ENCODE results near the gene CLCN1.

CLCN1 gene

GRCh38 chr7:143369678-143370651 is 54.1 kb downstream of the CLCN1 start:
- no peak for DNase-seq

GRCh38 chr7:143372070-143372469 is 56.2 kb downstream of the CLCN1 start:
- peak; percentile 33 for DNase-seq

- DNase-seq = no peak
Observed at GRCh38 chr7:143373255-143373794, 57.4 kb downstream of the CLCN1 start.

GRCh38 chr7:143374561-143374960 is 58.6 kb downstream of the CLCN1 start:
- DNase-seq = no peak

- DNase-seq = no peak
Observed at GRCh38 chr7:143375298-143376034, 59.6 kb downstream of the CLCN1 start.

GRCh38 chr7:143376396-143376795 is 60.5 kb downstream of the CLCN1 start:
- no peak for DNase-seq

GRCh38 chr7:143379611-143380259 is 63.8 kb downstream of the CLCN1 start:
- DNase-seq = no peak

- DNase-seq = peak; percentile 54
Observed at GRCh38 chr7:143380260-143380645, 64.3 kb downstream of the CLCN1 start.

GRCh38 chr7:143380646-143381426 is 64.9 kb downstream of the CLCN1 start, which contains the start of gene ZYX:
Gene ZYX, plus strand, starts transcription at chr7:143381345. Its CDS starts 227 bp downstream, at chr7:143381572.
- DNase-seq = peak; percentile 71

- DNase-seq = peak; percentile 47
Observed at GRCh38 chr7:143381427-143382125, 65.7 kb downstream of the CLCN1 start.

GRCh38 chr7:143382126-143382790 is 66.3 kb downstream of the CLCN1 start:
- DNase-seq = no peak

- DNase-seq = no peak
Observed at GRCh38 chr7:143382791-143383641, 67.1 kb downstream of the CLCN1 start.

- DNase-seq = no peak
Observed at GRCh38 chr7:143383642-143383957, 67.7 kb downstream of the CLCN1 start.

GRCh38 chr7:143384148-143384547 is 68.2 kb downstream of the CLCN1 start:
- no peak for DNase-seq

GRCh38 chr7:143384661-143385631 is 69.0 kb downstream of the CLCN1 start:
- DNase-seq = no peak

GRCh38 chr7:143385891-143386781 is 70.2 kb downstream of the CLCN1 start:
- no peak for DNase-seq

GRCh38 chr7:143387156-143387975 is 71.5 kb downstream of the CLCN1 start:
- no peak for DNase-seq
